IPS-18c (cell line): ENCODE measurements around the gene CP.
"Not testable (repeated sequence)": the region's sequence is repeated elsewhere in the genome, so short reads cannot be mapped to it uniquely, and the experiment has no call there.

Source experiments
- H3K4me3 ChIP-seq: 2 replicates; pipeline ENCODE4 v1.7.0; 2013; ENCODE audit warnings: low read depth, mild to moderate bottlenecking, low read length, moderate library complexity; ENCODE audit not compliant: insufficient read depth
- H3K9me3 ChIP-seq: one replicate; pipeline ENCODE4 v1.6.1; 2013; ENCODE audit warnings: mild to moderate bottlenecking, low read length, moderate library complexity; ENCODE audit not compliant: control insufficient read depth, insufficient read depth

The CP gene

GRCh38 chr3:149235599-149236424 lies 14.2 kb upstream of the CP start:
- Histone ChIP-seq H3K4me3 (no peak overlapping the region), H3K9me3 (no peaks in the 10 kb centered on the region)

GRCh38 chr3:149234671-149235245 lies 13.1 kb upstream of the CP start:
- H3K9me3 ChIP-seq: no peaks in the 10 kb centered on the region
- H3K4me3 ChIP-seq: no peak overlapping the region

DNA sequence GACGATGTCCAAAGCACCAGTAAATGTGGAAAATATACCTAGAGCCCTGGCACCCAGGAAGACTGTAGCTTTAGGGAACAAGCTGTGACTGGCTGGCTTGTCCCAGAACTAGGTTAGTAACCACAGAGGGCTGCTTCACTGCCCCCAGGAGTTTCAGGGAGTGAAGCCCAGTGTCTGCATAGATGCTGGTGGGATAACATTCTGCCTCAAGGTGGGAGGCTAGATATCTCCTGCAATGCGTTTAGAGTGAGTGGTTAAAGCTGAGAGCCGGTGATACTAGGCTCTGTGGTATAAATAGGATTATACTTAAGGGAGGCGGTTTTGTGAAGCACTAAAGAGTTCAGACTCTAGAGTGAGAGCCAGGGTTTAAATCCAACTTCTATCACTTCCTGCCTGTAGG lies 11.7 kb upstream of the CP start:
- Histone ChIP-seq H3K9me3 (no peaks in the 10 kb centered on the region), H3K4me3 (no peak overlapping the region)

- Histone ChIP-seq H3K4me3 (no peak overlapping the region), H3K9me3 (no peaks in the 10 kb centered on the region)
Measured at GRCh38 chr3:149231871-149232270, 10.2 kb upstream of the CP start.

DNA sequence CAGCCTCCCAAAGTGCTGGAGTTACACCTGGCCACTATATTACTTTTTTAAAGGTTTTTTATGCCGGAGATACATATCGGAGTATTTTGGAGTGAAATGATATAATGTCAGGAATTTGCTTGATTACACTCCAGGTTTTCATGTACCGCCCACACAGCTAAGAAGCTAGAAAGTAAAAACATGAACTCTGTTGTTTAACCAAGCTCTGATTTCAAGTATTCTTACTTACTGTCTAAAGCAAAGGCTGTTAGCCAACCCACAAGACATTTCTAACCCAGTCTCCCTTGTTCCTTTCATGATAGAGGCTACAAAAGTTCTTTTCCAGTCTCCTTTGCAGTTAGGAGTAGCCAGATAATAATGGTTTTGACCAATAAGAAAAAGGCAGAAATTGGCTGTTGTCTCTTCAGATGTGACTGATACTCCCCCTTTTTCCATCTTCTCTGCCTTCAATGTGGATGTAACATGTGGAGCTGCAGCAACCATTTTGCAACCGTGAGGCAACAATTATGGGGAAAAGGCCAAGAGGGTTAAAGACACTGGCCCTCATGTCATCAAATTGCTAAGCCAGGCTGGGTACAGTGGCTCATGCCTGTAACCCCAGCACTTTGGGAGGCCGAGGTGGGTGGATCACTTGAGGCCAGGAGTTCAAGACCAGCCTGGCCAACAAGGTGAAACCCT lies 6.1 kb upstream of the CP start:
- H3K9me3 ChIP-seq: no peaks in the 10 kb centered on the region
- H3K4me3 ChIP-seq: no peak overlapping the region

DNA sequence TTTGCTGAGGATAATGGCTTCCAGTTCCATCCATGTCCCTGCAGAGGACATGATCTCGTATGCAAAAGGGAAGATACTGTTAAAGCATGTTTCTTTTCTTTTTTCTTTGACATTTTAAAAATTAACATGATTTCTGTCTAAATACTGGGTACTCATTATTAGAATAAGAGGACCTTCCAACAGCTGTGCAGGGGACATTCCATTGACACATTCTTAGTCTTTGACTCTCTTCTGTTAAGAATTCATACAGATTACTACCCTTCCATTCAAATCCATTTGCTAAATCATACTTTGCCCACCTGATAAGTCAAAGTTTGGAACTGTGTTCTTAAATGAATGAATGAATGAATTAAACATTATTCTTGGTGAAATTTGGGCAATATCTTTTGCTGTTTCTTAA lies 5.1 kb upstream of the CP start:
- H3K9me3 ChIP-seq: no peaks in the 10 kb centered on the region
- H3K4me3 ChIP-seq: no peak overlapping the region

GRCh38 chr3:149224736-149225594 lies 3.3 kb upstream of the CP start:
- Histone ChIP-seq H3K9me3 (no peaks in the 10 kb centered on the region), H3K4me3 (no peak overlapping the region)

DNA sequence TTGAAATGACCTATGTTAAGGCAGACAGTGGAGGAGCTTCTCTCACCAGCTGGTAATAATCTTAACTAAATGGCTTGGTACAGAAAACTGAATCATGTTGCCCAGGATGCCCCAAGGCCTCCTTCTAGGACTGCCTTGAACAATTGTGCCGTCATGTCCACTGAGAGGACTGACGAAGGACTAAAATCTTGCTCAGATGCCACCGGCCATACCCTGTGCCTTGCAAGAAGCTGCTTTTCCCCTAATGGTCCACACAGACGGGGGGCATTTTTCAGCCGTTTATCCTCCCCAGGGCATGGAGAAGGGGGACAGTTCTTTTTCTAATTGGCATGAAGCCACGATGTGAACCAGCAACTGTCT lies 1.8 kb upstream of the CP start:
- Histone ChIP-seq H3K4me3 (no peak overlapping the region), H3K9me3 (no peaks in the 10 kb centered on the region)

DNA sequence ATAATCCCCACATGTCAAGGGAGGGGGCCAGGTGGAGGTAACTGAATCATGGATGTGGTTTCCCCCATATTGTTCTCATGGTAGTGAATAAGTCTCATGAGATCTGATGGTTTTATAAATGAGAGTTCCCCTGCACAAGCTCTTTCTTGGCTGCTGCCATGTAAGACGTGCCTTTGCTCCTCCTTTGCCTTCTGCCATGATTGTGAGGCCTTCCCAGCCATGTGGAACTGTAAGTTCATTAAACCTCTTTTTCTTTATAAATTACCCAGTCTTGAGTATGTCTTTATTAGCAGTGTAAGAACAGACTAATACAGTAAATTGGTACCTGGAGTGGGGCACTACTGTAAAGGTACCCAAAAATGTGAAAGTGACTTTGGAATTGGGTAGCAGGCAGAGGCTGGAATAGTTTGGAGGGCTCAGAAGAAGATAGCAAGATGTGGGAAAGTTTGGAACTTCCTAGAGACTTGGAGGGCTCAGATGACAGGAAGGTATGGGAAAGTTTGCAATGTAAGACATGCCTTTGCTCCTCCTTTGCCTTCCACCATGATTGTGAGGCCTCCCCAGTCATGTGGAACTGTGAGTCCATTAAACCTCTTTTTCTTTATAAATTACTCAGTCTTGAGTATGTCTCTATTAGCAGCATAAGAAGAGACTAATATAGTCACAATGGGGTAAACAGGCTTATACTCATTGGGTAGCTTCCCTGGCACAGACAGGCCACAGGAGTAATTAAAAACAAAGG lies 2.1 kb downstream of the CP start:
- H3K4me3 ChIP-seq, H3K9me3 ChIP-seq: not testable (repeated sequence)

GRCh38 chr3:149217347-149217746 lies 4.3 kb downstream of the CP start:
- Histone ChIP-seq H3K9me3 (no peaks in the 10 kb centered on the region), H3K4me3 (no peak overlapping the region)

DNA sequence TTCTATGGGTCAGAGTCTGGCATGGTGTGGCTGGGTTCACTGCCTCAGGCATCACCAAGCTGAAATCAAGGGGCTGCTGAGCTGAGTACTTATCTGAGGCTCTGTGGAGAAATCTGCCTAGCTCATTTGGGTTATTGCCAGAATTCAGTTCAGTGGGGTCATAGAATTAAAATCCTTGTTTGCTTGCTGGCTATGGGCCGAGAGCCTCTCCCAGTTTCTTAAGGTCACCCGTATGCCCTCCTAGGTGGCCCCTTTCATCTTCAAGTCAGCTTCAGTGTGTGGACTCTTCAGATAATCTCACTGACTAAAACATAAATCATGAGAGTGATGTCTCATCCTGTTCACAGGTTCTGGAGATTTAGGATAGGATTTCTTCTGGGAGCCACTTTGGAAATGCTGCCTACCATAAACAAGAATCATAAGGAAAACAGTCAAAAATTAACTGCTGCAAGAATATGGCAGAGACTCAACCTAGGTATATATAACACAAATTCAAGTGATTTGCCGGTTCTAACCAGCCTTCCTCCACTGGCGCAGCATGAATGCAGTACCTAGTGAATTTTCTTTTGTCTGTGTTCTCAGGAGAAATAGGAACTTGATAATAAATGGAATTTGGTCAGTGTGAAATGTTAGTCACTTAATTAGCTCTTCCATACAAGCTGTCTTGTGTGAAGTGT lies 5.3 kb downstream of the CP start:
- Histone ChIP-seq H3K9me3 (no peaks in the 10 kb centered on the region), H3K4me3 (no peak overlapping the region)

GRCh38 chr3:149215515-149215914 lies 6.1 kb downstream of the CP start:
- H3K4me3 ChIP-seq: no peak overlapping the region
- no peaks in the 10 kb centered on the region for H3K9me3 ChIP-seq

GRCh38 chr3:149214702-149215101 lies 6.9 kb downstream of the CP start:
- no peaks in the 10 kb centered on the region for H3K9me3 ChIP-seq
- no peak overlapping the region for H3K4me3 ChIP-seq

DNA sequence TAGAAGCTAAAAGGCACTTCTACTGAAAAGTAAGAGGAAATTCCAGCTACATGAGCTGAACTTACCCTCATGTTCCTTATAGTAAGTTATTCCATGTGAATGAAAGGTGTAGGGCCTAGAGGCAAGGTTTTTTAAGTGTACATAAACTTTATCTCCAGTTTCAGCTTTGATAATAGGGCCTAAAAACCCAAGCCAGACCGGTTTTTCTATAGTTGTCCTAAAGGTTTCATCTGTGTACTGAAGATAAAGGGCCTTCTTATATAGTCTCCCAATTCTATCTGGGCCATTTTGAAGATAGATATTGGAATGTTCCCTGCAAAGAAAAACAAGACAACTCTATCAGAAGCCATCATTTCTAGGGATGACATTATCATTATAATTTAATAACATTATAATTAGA lies 9.2 kb downstream of the CP start:
- no peaks in the 10 kb centered on the region for H3K9me3 ChIP-seq
- H3K4me3 ChIP-seq: no peak overlapping the region

- Histone ChIP-seq H3K9me3 (no peaks in the 10 kb centered on the region), H3K4me3 (no peak overlapping the region)
Measured at GRCh38 chr3:149209431-149209830, 12.2 kb downstream of the CP start.

DNA sequence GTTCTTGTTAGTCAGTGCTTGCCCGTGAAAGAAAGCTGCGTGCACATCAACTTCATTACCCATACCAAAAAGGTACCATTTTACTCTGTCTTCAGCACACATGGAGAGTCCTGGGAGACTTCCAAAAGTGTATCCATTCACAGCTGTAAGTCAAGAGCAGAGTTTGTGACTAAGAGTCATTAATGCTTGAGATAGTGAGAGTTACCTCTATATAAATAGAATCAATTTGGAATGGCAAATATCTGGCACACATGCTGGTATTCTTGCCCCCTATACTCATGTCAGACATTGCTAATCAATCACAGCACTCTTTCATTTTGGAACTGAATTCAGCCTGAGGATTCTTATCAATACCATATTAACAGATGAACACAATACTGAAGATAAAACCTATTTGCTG lies 14.2 kb downstream of the CP start:
- Histone ChIP-seq H3K4me3 (no peak overlapping the region), H3K9me3 (no peaks in the 10 kb centered on the region)
